WTC11 (cell line): Measurements from ENCODE around the gene HDAC8. TPM values are rescaled to one million over a fixed set of nuclear protein-coding genes. Genes with fewer than 3 reads are reported as not detected.
A peak's percentile ranks its signal among the peaks of the same experiment; 100 is the strongest.

Experiments
- ATAC-seq: fragments of 200-7000 bp; cut with Tn5 transposase; 2 replicates; pipeline ENCODE4 v1.10.0; 2021; ENCODE audit warnings: mild to moderate bottlenecking, moderate library complexity
- CTCF ChIA-PET: fragments of 300-600 bp; sonication (Branson Sonifier 250); formaldehyde crosslinking; loops from one replicate; lab custom pipeline; 2021; ENCODE audit warnings: antibody characterized with exemption; lab: Charles Lee
- POLR2A ChIA-PET: fragments of 350-600 bp; sonication (Branson Sonifier 250); formaldehyde crosslinking; loops from one replicate; lab custom pipeline; 2021; ENCODE audit warnings: antibody characterized with exemption; lab: Charles Lee
- DNase-seq: peaks from one replicate; pipeline ENCODE4 v3.0.0; 2021; ENCODE audit warnings: low spot score
- H3K27ac Mint-ChIP-seq: 2 replicates; pipeline ENCODE4 v1.8.0; 2021; ENCODE audit warnings: mixed read lengths
- H3K27me3 Mint-ChIP-seq: 2 replicates; pipeline ENCODE4 v1.8.0; 2021; ENCODE audit warnings: low read depth, mild to moderate bottlenecking, moderate library complexity, mixed read lengths
- H3K36me3 Mint-ChIP-seq: 2 replicates; pipeline ENCODE4 v1.8.0; 2021; ENCODE audit warnings: mixed read lengths
- H3K4me1 Mint-ChIP-seq: 2 replicates; pipeline ENCODE4 v1.8.0; 2022; ENCODE audit warnings: mixed read lengths
- H3K4me3 Mint-ChIP-seq: 2 replicates; pipeline ENCODE4 v1.8.0; 2021; ENCODE audit warnings: mild to moderate bottlenecking, moderate library complexity, mixed read lengths
- H3K9me3 Mint-ChIP-seq: 2 replicates; pipeline ENCODE4 v1.8.0; 2021; ENCODE audit warnings: mixed read lengths
- ELF4 ChIP-seq: sonication (generic); formaldehyde crosslinking; IDR thresholded peaks from 2 replicates; pipeline ENCODE4 v1.8.1; 2022; ENCODE audit warnings: low read depth, mild to moderate bottlenecking, moderate library complexity, missing genetic modification reagents
- FOXJ3 ChIP-seq: sonication (generic); formaldehyde crosslinking; IDR thresholded peaks from 2 replicates; pipeline ENCODE4 v1.9.0; 2021; ENCODE audit warnings: missing genetic modification reagents, mild to moderate bottlenecking, borderline replicate concordance
- GTF2I ChIP-seq: fragments of 250-450 bp; sonication (Bioruptor Pico); conservative IDR thresholded peaks from 2 replicates; pipeline ENCODE4 v1.4.0; 2021; ENCODE audit warnings: mild to moderate bottlenecking
- HMGA2 ChIP-seq: fragments of 250-450 bp; sonication (Bioruptor Pico); IDR thresholded peaks from 2 replicates; pipeline ENCODE4 v1.4.0; 2021; ENCODE audit warnings: mild to moderate bottlenecking, moderate library complexity
- IRF2 ChIP-seq: sonication (generic); formaldehyde crosslinking; IDR thresholded peaks from 2 replicates; pipeline ENCODE4 v1.8.0; 2022; ENCODE audit warnings: low read depth, missing genetic modification reagents, borderline replicate concordance
- KAT7 ChIP-seq: sonication (generic); formaldehyde crosslinking; IDR thresholded peaks from 2 replicates; pipeline ENCODE4 v1.8.1; 2023; ENCODE audit warnings: missing genetic modification reagents, mild to moderate bottlenecking, borderline replicate concordance
- MYBL2 ChIP-seq: sonication (generic); formaldehyde crosslinking; IDR thresholded peaks from 2 replicates; pipeline ENCODE4 v1.8.1; 2023; ENCODE audit warnings: mild to moderate bottlenecking, moderate library complexity, missing genetic modification reagents
- RORB ChIP-seq: fragments of 250-450 bp; sonication (Bioruptor Pico); IDR thresholded peaks from 2 replicates; pipeline ENCODE4 v1.9.0; 2021; ENCODE audit warnings: mild to moderate bottlenecking
- SMAD3 ChIP-seq: sonication (generic); formaldehyde crosslinking; IDR thresholded peaks from 2 replicates; pipeline ENCODE4 v1.8.0; 2022; ENCODE audit warnings: missing genetic modification reagents, mild to moderate bottlenecking, borderline replicate concordance
- ZNF317 ChIP-seq: sonication (generic); formaldehyde crosslinking; IDR thresholded peaks from 2 replicates; pipeline ENCODE4 v1.8.1; 2023; ENCODE audit warnings: low read depth, mild to moderate bottlenecking, moderate library complexity, missing genetic modification reagents, borderline replicate concordance
- ZNF396 ChIP-seq: fragments of 250-450 bp; sonication (Bioruptor Pico); IDR thresholded peaks from 2 replicates; pipeline ENCODE4 v1.8.0; 2021; ENCODE audit warnings: mild to moderate bottlenecking, moderate library complexity, borderline replicate concordance
- total RNA-seq: library from RNA; stranded (reverse); gene quantifications from 3 replicates; pipeline ENCODE4 v1.2.3, GENCODE V29; 2021
- TF ChIP-seq, protein P1 (sequence below): sonication (generic); formaldehyde crosslinking; conservative IDR thresholded peaks from 2 replicates; pipeline ENCODE4 v1.8.1; 2022; ENCODE audit warnings: mild to moderate bottlenecking, missing genetic modification reagents
- TF ChIP-seq, protein P2 (sequence below): sonication (generic); formaldehyde crosslinking; IDR thresholded peaks from 2 replicates; pipeline ENCODE4 v1.8.0; 2022; ENCODE audit warnings: missing genetic modification reagents
- TF ChIP-seq, protein P3 (sequence below): sonication (generic); formaldehyde crosslinking; IDR thresholded peaks from 2 replicates; pipeline ENCODE4 v1.8.1; 2023; ENCODE audit warnings: mild to moderate bottlenecking, moderate library complexity, missing genetic modification reagents
- TF ChIP-seq, protein P4 (sequence below): sonication (generic); formaldehyde crosslinking; IDR thresholded peaks from 2 replicates; pipeline ENCODE4 v1.8.0; 2022; ENCODE audit warnings: mild to moderate bottlenecking, missing genetic modification reagents
- TF ChIP-seq, protein P5 (sequence below): sonication (generic); formaldehyde crosslinking; IDR thresholded peaks from 2 replicates; pipeline ENCODE4 v1.8.1; 2022; ENCODE audit warnings: mild to moderate bottlenecking, missing genetic modification reagents, moderate library complexity, borderline replicate concordance
- TF ChIP-seq, protein P6 (sequence below): sonication (generic); formaldehyde crosslinking; IDR thresholded peaks from 2 replicates; pipeline ENCODE4 v1.8.1; 2023; ENCODE audit warnings: mild to moderate bottlenecking, missing genetic modification reagents
- TF ChIP-seq, protein P7 (sequence below): sonication (generic); formaldehyde crosslinking; IDR thresholded peaks from 2 replicates; pipeline ENCODE4 v1.8.0; 2022; ENCODE audit warnings: mild to moderate bottlenecking, missing genetic modification reagents
- TF ChIP-seq, protein P8 (sequence below): sonication (generic); formaldehyde crosslinking; IDR thresholded peaks from 2 replicates; pipeline ENCODE4 v1.8.1; 2023; ENCODE audit warnings: mild to moderate bottlenecking, missing genetic modification reagents, moderate library complexity

HDAC8 gene
- total RNA-seq, 1 experiment from 2014 or later = 22.5 TPM

DNA sequence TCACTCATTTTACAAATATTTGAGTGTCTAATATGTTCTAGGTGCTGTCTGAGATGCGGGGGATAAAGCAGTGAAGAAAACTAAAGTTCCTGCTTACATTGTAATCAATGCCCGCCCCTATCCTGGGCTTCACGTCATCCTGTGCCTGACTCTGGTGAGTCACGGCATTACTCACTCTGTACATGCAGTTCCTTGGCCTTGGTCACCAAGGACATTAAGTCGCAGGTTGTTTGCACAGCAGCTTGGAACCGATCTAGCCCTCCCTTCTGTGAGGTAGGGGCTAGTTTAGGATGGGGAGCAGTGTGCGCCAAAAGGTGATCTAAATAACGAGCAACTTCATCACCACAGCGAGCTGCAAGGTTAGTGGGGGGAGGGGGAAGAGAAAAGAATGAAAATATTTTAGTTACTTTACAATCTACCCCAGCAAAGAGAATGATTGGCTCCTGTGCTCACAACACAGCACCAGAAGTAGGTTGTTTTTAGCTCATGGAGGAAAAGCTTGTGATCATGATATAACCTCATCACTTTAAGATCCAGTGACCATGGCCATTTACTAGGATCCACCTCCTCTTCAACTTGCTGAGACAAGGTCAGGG, 48.0 kb upstream of the HDAC8 start (continued):
- TF ChIP-seq, protein P1, sequence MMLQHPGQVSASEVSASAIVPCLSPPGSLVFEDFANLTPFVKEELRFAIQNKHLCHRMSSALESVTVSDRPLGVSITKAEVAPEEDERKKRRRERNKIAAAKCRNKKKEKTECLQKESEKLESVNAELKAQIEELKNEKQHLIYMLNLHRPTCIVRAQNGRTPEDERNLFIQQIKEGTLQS (CRISPR knock-in tag) = no peak
- TF ChIP-seq SMAD3 (CRISPR knock-in tag) (no peak), RORB (CRISPR knock-in tag) (no peak)

DNA sequence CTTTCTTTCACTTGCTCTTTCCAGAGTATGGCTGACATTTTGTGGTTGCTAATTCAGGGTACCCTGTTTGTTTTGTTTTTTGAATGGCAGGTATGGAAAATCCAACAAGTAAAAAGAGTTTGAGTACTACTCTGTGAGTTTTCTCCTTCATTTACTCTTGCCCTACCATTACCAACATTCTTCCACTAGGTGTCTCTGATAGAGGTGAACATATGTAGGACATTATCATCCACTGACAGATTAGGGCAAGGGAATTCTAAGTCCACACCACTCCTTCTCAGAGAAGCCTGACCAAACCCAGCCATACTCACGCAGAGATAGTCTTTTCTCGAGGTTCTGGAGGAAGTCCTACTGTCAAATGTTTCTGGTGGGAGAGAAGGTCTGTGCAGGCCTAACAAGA, 36.7 kb upstream of the HDAC8 start:
- H3K4me1 Mint-ChIP-seq = no peaks in the 10 kb centered on the region
- H3K27ac Mint-ChIP-seq = no peak overlapping the region
- no peaks in the 10 kb centered on the region for H3K27me3 Mint-ChIP-seq
- no peak for DNase-seq
- ATAC-seq = peak; percentile 58
- H3K36me3 Mint-ChIP-seq = peaks cover 8% of the 10 kb centered on the region
- no peak overlapping the region for H3K4me3 Mint-ChIP-seq
- TF ChIP-seq GTF2I (CRISPR knock-in tag) (no peak), ZNF396 (CRISPR knock-in tag) (no peak), ELF4 (CRISPR knock-in tag) (no peak)
- TF ChIP-seq, protein P2, sequence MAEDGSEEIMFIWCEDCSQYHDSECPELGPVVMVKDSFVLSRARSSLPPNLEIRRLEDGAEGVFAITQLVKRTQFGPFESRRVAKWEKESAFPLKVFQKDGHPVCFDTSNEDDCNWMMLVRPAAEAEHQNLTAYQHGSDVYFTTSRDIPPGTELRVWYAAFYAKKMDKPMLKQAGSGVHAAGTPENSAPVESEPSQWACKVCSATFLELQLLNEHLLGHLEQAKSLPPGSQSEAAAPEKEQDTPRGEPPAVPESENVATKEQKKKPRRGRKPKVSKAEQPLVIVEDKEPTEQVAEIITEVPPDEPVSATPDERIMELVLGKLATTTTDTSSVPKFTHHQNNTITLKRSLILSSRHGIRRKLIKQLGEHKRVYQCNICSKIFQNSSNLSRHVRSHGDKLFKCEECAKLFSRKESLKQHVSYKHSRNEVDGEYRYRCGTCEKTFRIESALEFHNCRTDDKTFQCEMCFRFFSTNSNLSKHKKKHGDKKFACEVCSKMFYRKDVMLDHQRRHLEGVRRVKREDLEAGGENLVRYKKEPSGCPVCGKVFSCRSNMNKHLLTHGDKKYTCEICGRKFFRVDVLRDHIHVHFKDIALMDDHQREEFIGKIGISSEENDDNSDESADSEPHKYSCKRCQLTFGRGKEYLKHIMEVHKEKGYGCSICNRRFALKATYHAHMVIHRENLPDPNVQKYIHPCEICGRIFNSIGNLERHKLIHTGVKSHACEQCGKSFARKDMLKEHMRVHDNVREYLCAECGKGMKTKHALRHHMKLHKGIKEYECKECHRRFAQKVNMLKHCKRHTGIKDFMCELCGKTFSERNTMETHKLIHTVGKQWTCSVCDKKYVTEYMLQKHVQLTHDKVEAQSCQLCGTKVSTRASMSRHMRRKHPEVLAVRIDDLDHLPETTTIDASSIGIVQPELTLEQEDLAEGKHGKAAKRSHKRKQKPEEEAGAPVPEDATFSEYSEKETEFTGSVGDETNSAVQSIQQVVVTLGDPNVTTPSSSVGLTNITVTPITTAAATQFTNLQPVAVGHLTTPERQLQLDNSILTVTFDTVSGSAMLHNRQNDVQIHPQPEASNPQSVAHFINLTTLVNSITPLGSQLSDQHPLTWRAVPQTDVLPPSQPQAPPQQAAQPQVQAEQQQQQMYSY = no peak
- TF ChIP-seq, protein P3, sequence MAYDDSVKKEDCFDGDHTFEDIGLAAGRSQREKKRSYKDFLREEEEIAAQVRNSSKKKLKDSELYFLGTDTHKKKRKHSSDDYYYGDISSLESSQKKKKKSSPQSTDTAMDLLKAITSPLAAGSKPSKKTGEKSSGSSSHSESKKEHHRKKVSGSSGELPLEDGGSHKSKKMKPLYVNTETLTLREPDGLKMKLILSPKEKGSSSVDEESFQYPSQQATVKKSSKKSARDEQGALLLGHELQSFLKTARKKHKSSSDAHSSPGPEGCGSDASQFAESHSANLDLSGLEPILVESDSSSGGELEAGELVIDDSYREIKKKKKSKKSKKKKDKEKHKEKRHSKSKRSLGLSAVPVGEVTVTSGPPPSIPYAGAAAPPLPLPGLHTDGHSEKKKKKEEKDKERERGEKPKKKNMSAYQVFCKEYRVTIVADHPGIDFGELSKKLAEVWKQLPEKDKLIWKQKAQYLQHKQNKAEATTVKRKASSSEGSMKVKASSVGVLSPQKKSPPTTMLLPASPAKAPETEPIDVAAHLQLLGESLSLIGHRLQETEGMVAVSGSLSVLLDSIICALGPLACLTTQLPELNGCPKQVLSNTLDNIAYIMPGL (CRISPR knock-in tag) = no peak
- TF ChIP-seq, protein P4, sequence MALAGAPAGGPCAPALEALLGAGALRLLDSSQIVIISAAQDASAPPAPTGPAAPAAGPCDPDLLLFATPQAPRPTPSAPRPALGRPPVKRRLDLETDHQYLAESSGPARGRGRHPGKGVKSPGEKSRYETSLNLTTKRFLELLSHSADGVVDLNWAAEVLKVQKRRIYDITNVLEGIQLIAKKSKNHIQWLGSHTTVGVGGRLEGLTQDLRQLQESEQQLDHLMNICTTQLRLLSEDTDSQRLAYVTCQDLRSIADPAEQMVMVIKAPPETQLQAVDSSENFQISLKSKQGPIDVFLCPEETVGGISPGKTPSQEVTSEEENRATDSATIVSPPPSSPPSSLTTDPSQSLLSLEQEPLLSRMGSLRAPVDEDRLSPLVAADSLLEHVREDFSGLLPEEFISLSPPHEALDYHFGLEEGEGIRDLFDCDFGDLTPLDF (CRISPR knock-in tag) = no peak
- TF ChIP-seq, all 79 proteins: peak for 0
- CTCF ChIA-PET = no interaction called here
- H3K9me3 Mint-ChIP-seq = no peaks in the 10 kb centered on the region
- POLR2A ChIA-PET = no interaction called here

DNA sequence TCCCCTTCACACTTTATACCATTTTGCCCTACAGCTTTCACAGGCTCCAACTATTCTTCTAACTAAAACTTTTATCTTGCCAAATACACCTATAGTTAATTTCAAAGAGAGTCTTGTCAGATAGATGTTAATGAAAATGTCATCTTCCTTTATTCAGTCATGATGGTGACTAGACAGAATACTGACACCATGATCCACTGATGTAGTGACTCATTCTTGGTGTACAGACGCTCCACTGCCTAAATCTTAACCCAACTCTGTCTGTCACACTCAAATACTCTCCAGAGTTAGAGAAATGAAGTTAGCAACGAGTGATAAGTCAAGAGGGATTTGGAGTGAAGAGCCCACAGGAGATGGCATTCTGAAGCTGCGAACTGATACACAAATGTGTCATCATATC, 32.1 kb upstream of the HDAC8 start:
- no peak overlapping the region for H3K27ac Mint-ChIP-seq
- CTCF ChIA-PET = no interaction called here
- H3K9me3 Mint-ChIP-seq = no peaks in the 10 kb centered on the region
- ATAC-seq (no peak), DNase-seq (no peak)
- H3K4me3 Mint-ChIP-seq = no peak overlapping the region
- POLR2A ChIA-PET = no interaction called here
- H3K4me1 Mint-ChIP-seq = no peaks in the 10 kb centered on the region
- peaks cover 8% of the 10 kb centered on the region for H3K36me3 Mint-ChIP-seq
- no peaks in the 10 kb centered on the region for H3K27me3 Mint-ChIP-seq
- TF ChIP-seq FOXJ3 (CRISPR knock-in tag) = no peak
- TF ChIP-seq MYBL2 (CRISPR knock-in tag) = no peak
- no peak for TF ChIP-seq KAT7
- TF ChIP-seq HMGA2 (CRISPR knock-in tag) = no peak
- TF ChIP-seq, protein P5, sequence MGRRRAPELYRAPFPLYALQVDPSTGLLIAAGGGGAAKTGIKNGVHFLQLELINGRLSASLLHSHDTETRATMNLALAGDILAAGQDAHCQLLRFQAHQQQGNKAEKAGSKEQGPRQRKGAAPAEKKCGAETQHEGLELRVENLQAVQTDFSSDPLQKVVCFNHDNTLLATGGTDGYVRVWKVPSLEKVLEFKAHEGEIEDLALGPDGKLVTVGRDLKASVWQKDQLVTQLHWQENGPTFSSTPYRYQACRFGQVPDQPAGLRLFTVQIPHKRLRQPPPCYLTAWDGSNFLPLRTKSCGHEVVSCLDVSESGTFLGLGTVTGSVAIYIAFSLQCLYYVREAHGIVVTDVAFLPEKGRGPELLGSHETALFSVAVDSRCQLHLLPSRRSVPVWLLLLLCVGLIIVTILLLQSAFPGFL = no peak
- TF ChIP-seq, protein P6, sequence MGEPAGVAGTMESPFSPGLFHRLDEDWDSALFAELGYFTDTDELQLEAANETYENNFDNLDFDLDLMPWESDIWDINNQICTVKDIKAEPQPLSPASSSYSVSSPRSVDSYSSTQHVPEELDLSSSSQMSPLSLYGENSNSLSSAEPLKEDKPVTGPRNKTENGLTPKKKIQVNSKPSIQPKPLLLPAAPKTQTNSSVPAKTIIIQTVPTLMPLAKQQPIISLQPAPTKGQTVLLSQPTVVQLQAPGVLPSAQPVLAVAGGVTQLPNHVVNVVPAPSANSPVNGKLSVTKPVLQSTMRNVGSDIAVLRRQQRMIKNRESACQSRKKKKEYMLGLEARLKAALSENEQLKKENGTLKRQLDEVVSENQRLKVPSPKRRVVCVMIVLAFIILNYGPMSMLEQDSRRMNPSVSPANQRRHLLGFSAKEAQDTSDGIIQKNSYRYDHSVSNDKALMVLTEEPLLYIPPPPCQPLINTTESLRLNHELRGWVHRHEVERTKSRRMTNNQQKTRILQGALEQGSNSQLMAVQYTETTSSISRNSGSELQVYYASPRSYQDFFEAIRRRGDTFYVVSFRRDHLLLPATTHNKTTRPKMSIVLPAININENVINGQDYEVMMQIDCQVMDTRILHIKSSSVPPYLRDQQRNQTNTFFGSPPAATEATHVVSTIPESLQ = no peak
- TF ChIP-seq, protein P7, sequence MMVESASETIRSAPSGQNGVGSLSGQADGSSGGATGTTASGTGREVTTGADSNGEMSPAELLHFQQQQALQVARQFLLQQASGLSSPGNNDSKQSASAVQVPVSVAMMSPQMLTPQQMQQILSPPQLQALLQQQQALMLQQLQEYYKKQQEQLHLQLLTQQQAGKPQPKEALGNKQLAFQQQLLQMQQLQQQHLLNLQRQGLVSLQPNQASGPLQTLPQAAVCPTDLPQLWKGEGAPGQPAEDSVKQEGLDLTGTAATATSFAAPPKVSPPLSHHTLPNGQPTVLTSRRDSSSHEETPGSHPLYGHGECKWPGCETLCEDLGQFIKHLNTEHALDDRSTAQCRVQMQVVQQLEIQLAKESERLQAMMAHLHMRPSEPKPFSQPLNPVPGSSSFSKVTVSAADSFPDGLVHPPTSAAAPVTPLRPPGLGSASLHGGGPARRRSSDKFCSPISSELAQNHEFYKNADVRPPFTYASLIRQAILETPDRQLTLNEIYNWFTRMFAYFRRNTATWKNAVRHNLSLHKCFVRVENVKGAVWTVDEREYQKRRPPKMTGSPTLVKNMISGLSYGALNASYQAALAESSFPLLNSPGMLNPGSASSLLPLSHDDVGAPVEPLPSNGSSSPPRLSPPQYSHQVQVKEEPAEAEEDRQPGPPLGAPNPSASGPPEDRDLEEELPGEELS (CRISPR knock-in tag) = no peak
- TF ChIP-seq, protein P8, sequence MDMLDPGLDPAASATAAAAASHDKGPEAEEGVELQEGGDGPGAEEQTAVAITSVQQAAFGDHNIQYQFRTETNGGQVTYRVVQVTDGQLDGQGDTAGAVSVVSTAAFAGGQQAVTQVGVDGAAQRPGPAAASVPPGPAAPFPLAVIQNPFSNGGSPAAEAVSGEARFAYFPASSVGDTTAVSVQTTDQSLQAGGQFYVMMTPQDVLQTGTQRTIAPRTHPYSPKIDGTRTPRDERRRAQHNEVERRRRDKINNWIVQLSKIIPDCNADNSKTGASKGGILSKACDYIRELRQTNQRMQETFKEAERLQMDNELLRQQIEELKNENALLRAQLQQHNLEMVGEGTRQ (CRISPR knock-in tag) = no peak
- TF ChIP-seq ZNF317 = no peak
- no peak for TF ChIP-seq IRF2 (CRISPR knock-in tag)
